PC-9 (cell line): ENCODE data around the gene PRDM16. TPM values are rescaled to one million over a fixed set of nuclear protein-coding genes. Genes with fewer than 3 reads are reported as not detected.

Source experiments
- BruUV-seq: library from RNA; stranded (reverse); fragments of 400-500 nt; replicated peaks from 2 replicates; lab custom pipeline; 2021; lab: Mats Ljungman, UMichigan
- CTCF ChIA-PET: fragments of 300-600 bp; sonication (Branson Sonifier 250); formaldehyde crosslinking; loops from one replicate; lab custom pipeline; 2022; ENCODE audit warnings: antibody characterized with exemption; lab: Charles Lee
- POLR2A ChIA-PET: fragments of 300-600 bp; sonication (Branson Sonifier 250); formaldehyde crosslinking; loops from one replicate; lab custom pipeline; 2022; ENCODE audit warnings: antibody characterized with exemption; ENCODE audit not compliant: unreplicated experiment; lab: Charles Lee
- DNase-seq, 2 experiments: peaks; one replicate each; pipeline versions ENCODE4 v3.0.0 to v3.0.0-alpha.2; 2015 to 2022; ENCODE audit warnings: mixed read lengths in 1 of 2
- H2AFZ ChIP-seq: fragments of 200-600 bp; sonication (generic); 2 replicates; pipeline ENCODE4 v1.8.1; 2017; ENCODE audit warnings: antibody characterized with exemption
- H3F3A ChIP-seq: fragments of 200-600 bp; sonication (generic); 2 replicates; pipeline ENCODE4 v1.8.1; 2017; ENCODE audit warnings: antibody characterized with exemption, mild to moderate bottlenecking, low read depth; ENCODE audit not compliant: insufficient read depth
- H3K27ac ChIP-seq: fragments of 200-600 bp; sonication (generic); 2 replicates; pipeline ENCODE4 v1.6.1; 2016; ENCODE audit warnings: mixed run types
- H3K27me3 ChIP-seq: fragments of 200-600 bp; sonication (generic); 2 replicates; pipeline ENCODE4 v1.6.1; 2016; ENCODE audit warnings: low read depth, mixed run types; ENCODE audit not compliant: insufficient read depth
- H3K36me3 ChIP-seq: fragments of 200-600 bp; sonication (generic); 2 replicates; pipeline ENCODE4 v1.6.1; 2016; ENCODE audit warnings: low read depth, mixed run types
- H3K4me1 ChIP-seq: fragments of 200-600 bp; sonication (generic); replicated peaks from 2 replicates; pipeline ENCODE4 v1.6.1; 2016; ENCODE audit warnings: mixed run types; ENCODE audit not compliant: insufficient read depth
- H3K4me2 ChIP-seq: fragments of 200-600 bp; sonication (generic); 2 replicates; pipeline ENCODE4 v1.6.1; 2017; ENCODE audit warnings: mixed run types
- H3K4me3 ChIP-seq: fragments of 200-600 bp; sonication (generic); 2 replicates; pipeline ENCODE4 v1.6.1; 2016; ENCODE audit warnings: mixed run types
- H3K79me2 ChIP-seq: fragments of 200-600 bp; sonication (generic); 2 replicates; pipeline ENCODE4 v1.6.1; 2017; ENCODE audit warnings: low read depth, mixed run types
- H3K9me2 ChIP-seq: fragments of 200-600 bp; sonication (generic); 2 replicates; pipeline ENCODE4 v1.8.1; 2017; ENCODE audit warnings: mild to moderate bottlenecking; ENCODE audit not compliant: insufficient read depth
- H3K9me3 ChIP-seq: fragments of 200-600 bp; sonication (generic); 2 replicates; pipeline ENCODE4 v1.8.1; 2016; ENCODE audit warnings: low read depth; ENCODE audit not compliant: insufficient read depth
- H4K20me1 ChIP-seq: fragments of 200-600 bp; sonication (generic); 2 replicates; pipeline ENCODE4 v1.8.1; 2017; ENCODE audit not compliant: insufficient read depth
- CTCF ChIP-seq: fragments of 200-600 bp; sonication (generic); conservative IDR thresholded peaks from 2 replicates; pipeline ENCODE4 v1.6.1; 2017; ENCODE audit warnings: mixed run types, antibody characterized with exemption, mild to moderate bottlenecking, moderate library complexity
- EZH2 ChIP-seq: fragments of 200-600 bp; sonication (generic); IDR thresholded peaks from 2 replicates; pipeline ENCODE4 v1.8.0; 2017; ENCODE audit warnings: antibody characterized with exemption, low read depth
- intact Hi-C: fragments of 100-400 bp; cut with micrococcal nuclease; formaldehyde crosslinking; loops from one replicate; pipeline ENCODE4 v1.10.0; 2022; ENCODE audit not compliant: unreplicated experiment
- total RNA-seq: library from RNA; stranded (reverse); gene quantifications from 2 replicates; pipeline ENCODE4 v1.2.3, GENCODE V29; 2021

The PRDM16 gene
- total RNA-seq, 1 experiment from 2014 or later, result not detected

GRCh38 chr1:3106216-3106615 lies 37.2 kb downstream of the PRDM16 start:
- Histone ChIP-seq H3K27ac (no peak overlapping the region), H3K9me3 (no peaks in the 10 kb centered on the region), H3K79me2 (no peaks in the 10 kb centered on the region), H3K4me2 (no peak overlapping the region), H3K36me3 (no peaks in the 10 kb centered on the region), H3K27me3 (peaks cover 94% of the 10 kb centered on the region), H4K20me1 (0 out of 2 replicates have a peak, but pooled peaks cover 3% of the 10 kb centered on the region), H3K9me2 (no peaks in the 10 kb centered on the region), H3F3A (no peaks in the 10 kb centered on the region), H3K4me1 (no peaks in the 10 kb centered on the region), H2AFZ (no peak overlapping the region), H3K4me3 (no peak overlapping the region)
- intact Hi-C loops, result no loop called here
- ChIA-PET CTCF (no interaction called here), POLR2A (no interaction called here)
- BruUV-seq, result no TSS peak
- DNase-seq, result no peak
- TF ChIP-seq EZH2 (no peak), CTCF (no peak)

- no peak for TF ChIP-seq EZH2
- no peaks in the 10 kb centered on the region for H3K9me2 ChIP-seq
- H2AFZ ChIP-seq, result no peak overlapping the region
- BruUV-seq, result no TSS peak
- no peaks in the 10 kb centered on the region for H3F3A ChIP-seq
- H3K36me3 ChIP-seq, result no peaks in the 10 kb centered on the region
- intact Hi-C loops, result no loop called here
- no peaks in the 10 kb centered on the region for H3K4me1 ChIP-seq
- no peak overlapping the region for H3K4me2 ChIP-seq
- CTCF ChIA-PET, result no interaction called here
- POLR2A ChIA-PET, result no interaction called here
- DNase-seq, result no peak
- H3K4me3 ChIP-seq, result no peak overlapping the region
- H3K79me2 ChIP-seq, result no peaks in the 10 kb centered on the region
- H3K27ac ChIP-seq, result no peak overlapping the region
- H4K20me1 ChIP-seq, result 0 out of 2 replicates have a peak, but pooled peaks cover 3% of the 10 kb centered on the region
- H3K9me3 ChIP-seq, result no peaks in the 10 kb centered on the region
- peaks cover 92% of the 10 kb centered on the region for H3K27me3 ChIP-seq
These were observed 38.2 kb downstream of the PRDM16 start for GRCh38 chr1:3107201-3107600.

- peaks cover 81% of the 10 kb centered on the region for H3K27me3 ChIP-seq
- TF ChIP-seq EZH2, result no peak
- no peak for TF ChIP-seq CTCF
- no peak for DNase-seq
- H4K20me1 ChIP-seq, result 0 out of 2 replicates have a peak, but pooled peaks cover 3% of the 10 kb centered on the region
- no peaks in the 10 kb centered on the region for H3K36me3 ChIP-seq
- no TSS peak for BruUV-seq
- H3K4me1 ChIP-seq, result no peaks in the 10 kb centered on the region
- no peak overlapping the region for H3K27ac ChIP-seq
- H3K9me3 ChIP-seq, result no peaks in the 10 kb centered on the region
- 0 out of 2 replicates have a peak, but pooled peaks cover 4% of the 10 kb centered on the region for H3F3A ChIP-seq
- H3K4me2 ChIP-seq, result no peak overlapping the region
- no peaks in the 10 kb centered on the region for H3K79me2 ChIP-seq
- H3K9me2 ChIP-seq, result no peaks in the 10 kb centered on the region
- CTCF ChIA-PET, result interaction anchor here (0.7 kb wide), 1 partner anchor 70 kb away, joined by 3 read pairs; no protein-coding TSS in a partner anchor
- intact Hi-C loops, result no loop called here
- H2AFZ ChIP-seq, result no peak overlapping the region
- POLR2A ChIA-PET, result no interaction called here
- no peak overlapping the region for H3K4me3 ChIP-seq
These were observed 40.4 kb downstream of the PRDM16 start for GRCh38 chr1:3109355-3109754.
